ENCODE results near the gene ACRBP. TPM values are rescaled to one million over a fixed set of nuclear protein-coding genes. Genes with fewer than 3 reads are reported as not detected.

The ACRBP gene
- total and polyA plus RNA-seq, 2 experiments from 2014 or later, result not detected

DNA sequence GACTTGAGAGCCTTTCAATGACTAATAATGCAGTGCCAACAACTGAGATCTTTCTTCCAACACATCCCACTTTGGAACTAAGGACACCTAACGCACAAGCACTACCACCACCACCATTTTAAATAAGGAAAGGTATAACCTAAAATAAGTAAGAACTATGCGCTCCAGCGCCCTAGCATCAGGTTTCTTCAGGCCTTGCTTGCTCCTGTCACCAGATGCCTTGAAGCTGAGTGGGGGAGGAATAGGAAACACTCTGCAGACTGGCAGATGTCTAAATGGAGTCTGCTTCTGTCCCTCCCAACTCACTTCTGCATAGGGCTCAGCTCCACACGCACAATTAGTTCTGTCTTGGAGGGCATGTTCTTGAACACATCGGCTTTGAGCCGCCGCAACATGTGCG lies 55.1 kb downstream of the ACRBP start:
- H3K79me2 ChIP-seq (ENCODE audit: insufficient read depth), result peaks cover 39% of the 10 kb centered on the region
- no peak for TF ChIP-seq EZH2 (IDR thresholded peaks at IDR 0.05; ENCODE audit: insufficient read depth, poor library complexity, severe bottlenecking)
- TF ChIP-seq EZH2phosphoT487 (IDR thresholded peaks at IDR 0.05; ENCODE audit: insufficient read depth, low read depth), result no peak
- WGBS, 2 experiments (ENCODE audit: low coverage in 1 of 2, low lambda C conversion rate in 2 of 2, missing lambda C conversion rate in 2 of 2), result 92% methylated on average over 8 of the region's 8 CpGs
- H3K36me3 ChIP-seq (ENCODE audit: low read depth), result peaks cover 94% of the 10 kb centered on the region
- no peaks in the 10 kb centered on the region for H4K20me1 ChIP-seq (ENCODE audit: insufficient read depth)
- in situ Hi-C loops (cut with MboI), result no loop called here
- H3K27ac ChIP-seq, result no peak overlapping the region
- no peak for DNase-seq
- H3K27me3 ChIP-seq (replicated peaks; ENCODE audit: insufficient read depth), result no peaks in the 10 kb centered on the region
- H3K4me1 ChIP-seq (ENCODE audit: insufficient read depth), result no peaks in the 10 kb centered on the region
- peaks cover 21% of the 10 kb centered on the region for H3F3A ChIP-seq (ENCODE audit: insufficient read depth)
- H2AFZ ChIP-seq, result no peak overlapping the region
- H3K9ac ChIP-seq, result no peak overlapping the region
- H3K4me3 ChIP-seq, result no peak overlapping the region
- no peaks in the 10 kb centered on the region for H3K9me3 ChIP-seq (ENCODE audit: low read depth)
- H3K9me2 ChIP-seq (ENCODE audit: insufficient read depth), result no peaks in the 10 kb centered on the region
- no peak overlapping the region for H3K4me2 ChIP-seq (ENCODE audit: unreplicated experiment)

Other genes with a start within 250 kb of the ACRBP start
- gene CD27, start 202.5 kb downstream of the ACRBP start, total RNA-seq (2014; rRNA removed; shearing (Covaris generic)), result not detected in 2 replicates
- 0.28 and 0.32 TPM in 2 replicates for gene CD27, start 202.5 kb downstream of the ACRBP start, polyA plus RNA-seq (2016; fragmentation: Nextera tagmentation; extraction: Ambion mirVana)
- 7.8 and 8.1 TPM in 2 replicates for gene TAPBPL, start 195.4 kb downstream of the ACRBP start, total RNA-seq (2014; rRNA removed; shearing (Covaris generic))
- gene TAPBPL, start 195.4 kb downstream of the ACRBP start, polyA plus RNA-seq (2016; fragmentation: Nextera tagmentation; extraction: Ambion mirVana), result 9.2 and 9.4 TPM in 2 replicates
- 5.0 and 17.3 TPM in 2 replicates for gene VAMP1, start 176.8 kb downstream of the ACRBP start, total RNA-seq (2014; rRNA removed; shearing (Covaris generic))
- 7.8 and 9.8 TPM in 2 replicates for gene VAMP1, start 176.8 kb downstream of the ACRBP start, polyA plus RNA-seq (2016; fragmentation: Nextera tagmentation; extraction: Ambion mirVana)
- 29.8 and 68.3 TPM in 2 replicates for gene MRPL51, start 154.2 kb downstream of the ACRBP start, total RNA-seq (2014; rRNA removed; shearing (Covaris generic))
- 286 and 301 TPM in 2 replicates for gene MRPL51, start 154.2 kb downstream of the ACRBP start, polyA plus RNA-seq (2016; fragmentation: Nextera tagmentation; extraction: Ambion mirVana)
- 26.3 and 46.8 TPM in 2 replicates for gene NCAPD2, start 153.3 kb downstream of the ACRBP start, total RNA-seq (2014; rRNA removed; shearing (Covaris generic))
- 15.5 and 17.6 TPM in 2 replicates for gene NCAPD2, start 153.3 kb downstream of the ACRBP start, polyA plus RNA-seq (2016; fragmentation: Nextera tagmentation; extraction: Ambion mirVana)
- gene GAPDH, start 112.9 kb downstream of the ACRBP start, total RNA-seq (2014; rRNA removed; shearing (Covaris generic)), result 6,196 and 7,726 TPM in 2 replicates
- gene GAPDH, start 112.9 kb downstream of the ACRBP start, polyA plus RNA-seq (2016; fragmentation: Nextera tagmentation; extraction: Ambion mirVana), result 7,868 and 8,138 TPM in 2 replicates
- gene IFFO1, start 91.4 kb downstream of the ACRBP start, total RNA-seq (2014; rRNA removed; shearing (Covaris generic)), result 18.0 and 19.7 TPM in 2 replicates
- 14.5 and 19.2 TPM in 2 replicates for gene IFFO1, start 91.4 kb downstream of the ACRBP start, polyA plus RNA-seq (2016; fragmentation: Nextera tagmentation; extraction: Ambion mirVana)
- 44.3 TPM in 2 replicates for gene NOP2, start 79.1 kb downstream of the ACRBP start, total RNA-seq (2014; rRNA removed; shearing (Covaris generic))
- 27.0 and 31.8 TPM in 2 replicates for gene NOP2, start 79.1 kb downstream of the ACRBP start, polyA plus RNA-seq (2016; fragmentation: Nextera tagmentation; extraction: Ambion mirVana)
- 148 and 171 TPM in 2 replicates for gene CHD4, start 40.1 kb downstream of the ACRBP start, total RNA-seq (2014; rRNA removed; shearing (Covaris generic))
- gene CHD4, start 40.1 kb downstream of the ACRBP start, polyA plus RNA-seq (2016; fragmentation: Nextera tagmentation; extraction: Ambion mirVana), result 61.5 and 72.1 TPM in 2 replicates
- gene LPAR5, start 11.5 kb downstream of the ACRBP start, total RNA-seq (2014; rRNA removed; shearing (Covaris generic)), result not detected in 2 replicates
- not detected in 2 replicates for gene LPAR5, start 11.5 kb downstream of the ACRBP start, polyA plus RNA-seq (2016; fragmentation: Nextera tagmentation; extraction: Ambion mirVana)
- 31.7 and 39.1 TPM in 2 replicates for gene ING4, start 15.7 kb upstream of the ACRBP start, total RNA-seq (2014; rRNA removed; shearing (Covaris generic))
- 43.5 and 46.0 TPM in 2 replicates for gene ING4, start 15.7 kb upstream of the ACRBP start, polyA plus RNA-seq (2016; fragmentation: Nextera tagmentation; extraction: Ambion mirVana)
- 17.3 and 26.2 TPM in 2 replicates for gene ZNF384, start 41.9 kb upstream of the ACRBP start, total RNA-seq (2014; rRNA removed; shearing (Covaris generic))
- 23.6 and 26.0 TPM in 2 replicates for gene ZNF384, start 41.9 kb upstream of the ACRBP start, polyA plus RNA-seq (2016; fragmentation: Nextera tagmentation; extraction: Ambion mirVana)
- gene PIANP, start 53.4 kb upstream of the ACRBP start, total RNA-seq (2014; rRNA removed; shearing (Covaris generic)), result 0.11 TPM in 1 of 2 replicates, not detected in the other
- 0.60 and 0.75 TPM in 2 replicates for gene PIANP, start 53.4 kb upstream of the ACRBP start, polyA plus RNA-seq (2016; fragmentation: Nextera tagmentation; extraction: Ambion mirVana)
- 94.5 and 123 TPM in 2 replicates for gene COPS7A, start 76.6 kb upstream of the ACRBP start, total RNA-seq (2014; rRNA removed; shearing (Covaris generic))
- gene COPS7A, start 76.6 kb upstream of the ACRBP start, polyA plus RNA-seq (2016; fragmentation: Nextera tagmentation; extraction: Ambion mirVana), result 133 and 135 TPM in 2 replicates
- gene MLF2, start 105.7 kb upstream of the ACRBP start, total RNA-seq (2014; rRNA removed; shearing (Covaris generic)), result 252 and 313 TPM in 2 replicates
- gene MLF2, start 105.7 kb upstream of the ACRBP start, polyA plus RNA-seq (2016; fragmentation: Nextera tagmentation; extraction: Ambion mirVana), result 386 and 389 TPM in 2 replicates
- 109 and 130 TPM in 2 replicates for gene PTMS, start 118.9 kb upstream of the ACRBP start, total RNA-seq (2014; rRNA removed; shearing (Covaris generic))
- 238 and 250 TPM in 2 replicates for gene PTMS, start 118.9 kb upstream of the ACRBP start, polyA plus RNA-seq (2016; fragmentation: Nextera tagmentation; extraction: Ambion mirVana)
- gene LAG3, start 125.1 kb upstream of the ACRBP start, total RNA-seq (2014; rRNA removed; shearing (Covaris generic)), result not detected in 2 replicates
- gene LAG3, start 125.1 kb upstream of the ACRBP start, polyA plus RNA-seq (2016; fragmentation: Nextera tagmentation; extraction: Ambion mirVana), result 0.29 TPM in 1 of 2 replicates, not detected in the other
- gene CD4, start 142.1 kb upstream of the ACRBP start, total RNA-seq (2014; rRNA removed; shearing (Covaris generic)), result not detected in 2 replicates
- gene CD4, start 142.1 kb upstream of the ACRBP start, polyA plus RNA-seq (2016; fragmentation: Nextera tagmentation; extraction: Ambion mirVana), result not detected in 2 replicates
- 0.51 and 2.8 TPM in 2 replicates for gene GPR162, start 174.4 kb upstream of the ACRBP start, total RNA-seq (2014; rRNA removed; shearing (Covaris generic))
- gene GPR162, start 174.4 kb upstream of the ACRBP start, polyA plus RNA-seq (2016; fragmentation: Nextera tagmentation; extraction: Ambion mirVana), result 0.14 and 0.21 TPM in 2 replicates
- 32.5 and 43.0 TPM in 2 replicates for gene P3H3, start 181.0 kb upstream of the ACRBP start, total RNA-seq (2014; rRNA removed; shearing (Covaris generic))
- gene P3H3, start 181.0 kb upstream of the ACRBP start, polyA plus RNA-seq (2016; fragmentation: Nextera tagmentation; extraction: Ambion mirVana), result 37.6 and 39.1 TPM in 2 replicates
- 1.0 and 3.2 TPM in 2 replicates for gene GNB3, start 193.5 kb upstream of the ACRBP start, total RNA-seq (2014; rRNA removed; shearing (Covaris generic))
- gene GNB3, start 193.5 kb upstream of the ACRBP start, polyA plus RNA-seq (2016; fragmentation: Nextera tagmentation; extraction: Ambion mirVana), result 1.5 and 2.2 TPM in 2 replicates
- 19.6 and 23.9 TPM in 2 replicates for gene CDCA3, start 203.9 kb upstream of the ACRBP start, total RNA-seq (2014; rRNA removed; shearing (Covaris generic))
- gene CDCA3, start 203.9 kb upstream of the ACRBP start, polyA plus RNA-seq (2016; fragmentation: Nextera tagmentation; extraction: Ambion mirVana), result 30.2 and 31.4 TPM in 2 replicates
- 96.2 and 97.5 TPM in 2 replicates for gene USP5, start 204.7 kb upstream of the ACRBP start, total RNA-seq (2014; rRNA removed; shearing (Covaris generic))
- 73.2 and 77.9 TPM in 2 replicates for gene USP5, start 204.7 kb upstream of the ACRBP start, polyA plus RNA-seq (2016; fragmentation: Nextera tagmentation; extraction: Ambion mirVana)
- gene TPI1, start 220.1 kb upstream of the ACRBP start, total RNA-seq (2014; rRNA removed; shearing (Covaris generic)), result 1,720 and 1,799 TPM in 2 replicates
- gene TPI1, start 220.1 kb upstream of the ACRBP start, polyA plus RNA-seq (2016; fragmentation: Nextera tagmentation; extraction: Ambion mirVana), result 1,936 and 1,978 TPM in 2 replicates
- gene SPSB2, start 225.9 kb upstream of the ACRBP start, total RNA-seq (2014; rRNA removed; shearing (Covaris generic)), result 4.4 and 4.6 TPM in 2 replicates
- 4.1 and 4.8 TPM in 2 replicates for gene SPSB2, start 225.9 kb upstream of the ACRBP start, polyA plus RNA-seq (2016; fragmentation: Nextera tagmentation; extraction: Ambion mirVana)